HT1080 (cell line): ENCODE measurements around the gene EXOC3L4. TPM values are rescaled to one million over a fixed set of nuclear protein-coding genes. Genes with fewer than 3 reads are reported as not detected.
"Not testable (repeated sequence)": the region's sequence is repeated elsewhere in the genome, so short reads cannot be mapped to it uniquely, and the experiment has no call there.

Experiments used
- DNase-seq: peaks from one replicate; pipeline ENCODE4 v3.0.0-alpha.2; 2015; ENCODE audit warnings: low read depth
- total RNA-seq: library from RNA; depleted of rRNA; stranded (reverse); fragments of >200 nt; shearing (Covaris generic); gene quantifications from 2 replicates; pipeline ENCODE4 v1.2.3, GENCODE V29; 2014

The EXOC3L4 gene
- total RNA-seq, 1 experiment from 2014 or later, result not detected

GRCh38 chr14:103104654-103105452, 10.3 kb downstream of the EXOC3L4 start:
- peak; percentile 31 for DNase-seq

- no peak for DNase-seq
Observed at GRCh38 chr14:103105580-103106150, 11.1 kb downstream of the EXOC3L4 start.

- DNase-seq, result no peak
Observed at GRCh38 chr14:103107455-103107854, 12.9 kb downstream of the EXOC3L4 start.

GRCh38 chr14:103107941-103108748, 13.6 kb downstream of the EXOC3L4 start:
- DNase-seq, result no peak

GRCh38 chr14:103108749-103109207, 14.3 kb downstream of the EXOC3L4 start:
- peak; percentile 66 for DNase-seq

- DNase-seq, result peak; percentile 83
Observed at GRCh38 chr14:103109535-103110441, 15.3 kb downstream of the EXOC3L4 start.

- no peak for DNase-seq
Observed at GRCh38 chr14:103110681-103111231, 16.2 kb downstream of the EXOC3L4 start.

GRCh38 chr14:103111232-103111868, 16.8 kb downstream of the EXOC3L4 start:
- DNase-seq, result no peak

GRCh38 chr14:103112400-103113243, 18.1 kb downstream of the EXOC3L4 start:
- DNase-seq, result no peak

GRCh38 chr14:103113303-103113702, 18.8 kb downstream of the EXOC3L4 start:
- no peak for DNase-seq

GRCh38 chr14:103113774-103114173, 19.2 kb downstream of the EXOC3L4 start:
- no peak for DNase-seq

GRCh38 chr14:103115086-103115679, 20.7 kb downstream of the EXOC3L4 start:
- not testable (repeated sequence) for DNase-seq

- DNase-seq, result no peak
Observed at GRCh38 chr14:103115845-103116572, 21.5 kb downstream of the EXOC3L4 start.

- DNase-seq, result peak; percentile 22
Observed at GRCh38 chr14:103116636-103117035, 22.1 kb downstream of the EXOC3L4 start.

GRCh38 chr14:103117499-103117898, 23.0 kb downstream of the EXOC3L4 start:
- DNase-seq, result not testable (repeated sequence)

GRCh38 chr14:103118018-103118662, 23.6 kb downstream of the EXOC3L4 start:
- DNase-seq, result no peak

- no peak for DNase-seq
Observed at GRCh38 chr14:103118663-103119404, 24.3 kb downstream of the EXOC3L4 start.
